Ovary (tissue), 3 donors: Measurements from ENCODE around the gene TLE2.

Source experiments
- CTCF ChIP-seq, 3 donors: fragments of 450-650 bp in 2 of 3; fragments of 200-600 bp in 1 of 3; IDR thresholded peaks; one replicate each; pipeline versions ENCODE4 v1.5.1 to v1.8.0; 2016 to 2022; ENCODE audit warnings: antibody characterized with exemption in 3 of 3, mild to moderate bottlenecking in 1 of 3
- EP300 ChIP-seq: sonication (generic); formaldehyde crosslinking; IDR thresholded peaks from one replicate; pipeline ENCODE4 v1.6.1; 2017; ENCODE audit warnings: antibody characterized with exemption
- POLR2A ChIP-seq: fragments of 450-650 bp; IDR thresholded peaks from one replicate; pipeline ENCODE4 v1.6.1; 2017; ENCODE audit warnings: antibody characterized with exemption, mild to moderate bottlenecking, moderate library complexity
- donor health status: DM: no; HTN: no; CAD: no.

GRCh38 chr19:3024870-3025548, 4.1 kb downstream of the TLE2 start:
- TF ChIP-seq CTCF (IDR thresholded peaks at IDR 0.05) (no peak), POLR2A (no peak), EP300 (no peak)
